Kidney epithelial cell (primary cell): Measurements from ENCODE around the gene BTBD9. TPM values are rescaled to one million over a fixed set of nuclear protein-coding genes. Genes with fewer than 3 reads are reported as not detected.

Source experiments
- DNase-seq: peaks from one replicate; pipeline ENCODE4 v3.0.0-alpha.2; 2010; ENCODE audit warnings: low read depth
- H3K27me3 ChIP-seq: 2 replicates; pipeline ENCODE4 v1.6.0; 2011; ENCODE audit warnings: low read length; ENCODE audit not compliant: control insufficient read depth, insufficient read depth
- H3K36me3 ChIP-seq: 2 replicates; pipeline ENCODE4 v1.5.1; 2011; ENCODE audit warnings: low read length; ENCODE audit not compliant: control insufficient read depth, insufficient read depth
- H3K4me3 ChIP-seq: 2 replicates; pipeline ENCODE4 v1.5.1; 2011; ENCODE audit warnings: low read depth, mild to moderate bottlenecking, control low read depth, low read length
- CTCF ChIP-seq: IDR thresholded peaks from 2 replicates; pipeline ENCODE4 v1.5.1; 2011; ENCODE audit warnings: mild to moderate bottlenecking, moderate library complexity, low read length, control low read depth, inconsistent platforms; ENCODE audit not compliant: insufficient read depth, poor library complexity, severe bottlenecking
- total RNA-seq: library from RNA; depleted of rRNA; stranded (reverse); fragments of >200 nt; gene quantifications from 2 replicates; pipeline ENCODE4 v1.2.3, GENCODE V29; 2015

The BTBD9 gene
- total RNA-seq, 1 donor from 2014 or later = 7.3 TPM

DNA sequence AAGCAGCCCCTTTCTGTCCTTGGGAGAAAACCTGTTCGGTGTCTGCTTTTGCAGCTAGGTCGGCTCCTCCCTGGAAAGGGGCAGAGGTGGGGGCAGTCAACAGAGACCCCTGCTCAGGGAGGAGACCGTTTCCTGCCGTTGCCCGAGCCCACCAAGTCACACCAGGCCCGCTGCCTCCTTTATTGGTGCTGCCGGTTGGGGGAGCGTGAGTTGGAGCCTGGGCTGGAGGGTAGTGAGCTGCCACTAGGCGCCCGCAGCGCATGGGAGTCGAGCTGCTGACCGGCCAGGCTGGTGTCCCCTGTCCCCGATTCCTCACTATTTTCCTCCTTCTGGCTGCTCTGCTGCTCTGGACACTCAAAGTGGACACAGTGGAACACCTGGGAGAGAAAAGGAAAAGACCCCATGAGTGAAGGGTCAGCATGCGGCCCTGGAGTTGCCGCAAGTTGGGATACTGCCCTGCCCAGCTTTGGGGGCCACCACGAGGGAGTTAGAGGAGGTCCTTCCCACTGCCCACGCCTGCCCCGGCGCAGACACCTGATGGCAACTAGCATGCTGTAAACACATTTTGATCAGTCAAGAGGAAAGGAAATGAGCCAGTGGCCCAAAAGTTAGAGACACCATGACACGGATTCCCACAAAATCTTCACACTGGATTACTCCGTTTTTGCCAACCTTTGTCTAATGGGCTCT lies 464.8 kb downstream of the BTBD9 start:
- no peak for DNase-seq
- TF ChIP-seq CTCF = no peak
- H3K4me3 ChIP-seq = no peak overlapping the region
- no peaks in the 10 kb centered on the region for H3K27me3 ChIP-seq
- H3K36me3 ChIP-seq = no peaks in the 10 kb centered on the region

DNA sequence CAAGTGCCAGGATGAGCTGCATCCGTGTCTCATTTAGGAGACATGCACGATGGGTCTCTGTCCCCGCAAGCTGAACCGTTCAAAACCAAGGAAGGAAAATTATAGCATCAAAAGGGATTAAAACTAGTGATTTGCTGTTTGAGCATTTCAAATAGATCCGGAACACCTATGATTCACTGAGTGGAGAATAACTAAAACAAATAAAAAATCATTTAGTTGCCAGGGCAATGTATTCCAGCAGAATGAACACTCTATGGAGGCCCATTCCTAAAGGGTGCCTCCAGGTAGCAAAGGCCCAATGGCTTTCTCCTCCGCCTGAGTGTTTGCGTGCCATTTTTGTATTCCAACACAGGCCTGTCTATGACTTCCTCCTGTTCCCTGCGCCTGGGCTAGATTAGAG lies 465.4 kb downstream of the BTBD9 start:
- DNase-seq = no peak
- no peaks in the 10 kb centered on the region for H3K27me3 ChIP-seq
- no peak overlapping the region for H3K4me3 ChIP-seq
- no peaks in the 10 kb centered on the region for H3K36me3 ChIP-seq
- TF ChIP-seq CTCF = no peak

GRCh38 chr6:38173909-38174308 lies 465.8 kb downstream of the BTBD9 start:
- Histone ChIP-seq H3K27me3 (no peaks in the 10 kb centered on the region), H3K36me3 (no peaks in the 10 kb centered on the region), H3K4me3 (no peak overlapping the region)
- no peak for DNase-seq
- TF ChIP-seq CTCF = no peak

- no peak for TF ChIP-seq CTCF
- no peak overlapping the region for H3K4me3 ChIP-seq
- H3K36me3 ChIP-seq = no peaks in the 10 kb centered on the region
- no peaks in the 10 kb centered on the region for H3K27me3 ChIP-seq
- no peak for DNase-seq
Measured at GRCh38 chr6:38172739-38173410, 466.9 kb downstream of the BTBD9 start.

DNA sequence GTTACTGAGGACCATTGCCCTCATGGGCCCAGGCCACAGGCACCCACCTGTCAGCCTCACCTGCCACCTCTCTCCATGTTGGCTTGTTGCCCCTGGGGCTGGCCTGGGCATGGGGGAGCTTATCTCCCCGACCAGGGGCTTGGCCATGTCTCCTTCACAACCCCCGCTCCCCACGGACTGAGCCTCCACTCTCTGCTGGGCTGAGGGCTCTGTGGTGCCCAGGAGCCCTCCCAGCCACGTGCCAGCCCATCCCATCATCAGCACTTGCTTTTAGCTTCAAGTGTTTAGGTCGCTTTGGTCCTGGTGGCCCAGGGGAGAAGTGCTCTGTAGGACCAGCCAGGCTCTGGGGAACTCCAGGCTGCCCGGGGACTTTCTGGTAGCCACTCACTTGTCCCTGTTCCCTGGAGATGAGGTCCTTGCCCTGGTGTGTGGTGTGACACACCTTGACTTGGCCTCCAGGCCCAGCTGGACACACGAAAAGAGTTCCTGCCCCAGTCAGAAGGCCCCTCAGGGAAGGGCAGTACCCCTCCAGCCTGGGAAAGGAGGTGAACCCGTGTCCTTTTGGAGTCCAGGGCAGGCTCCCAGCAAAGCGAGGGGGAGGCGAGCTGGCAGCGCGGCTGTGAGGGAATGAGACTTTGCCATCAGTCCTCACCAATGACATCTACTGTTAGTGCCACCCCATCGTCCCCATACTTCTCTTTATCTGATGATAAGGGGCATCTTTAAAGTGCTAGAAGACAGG lies 467.6 kb downstream of the BTBD9 start:
- TF ChIP-seq CTCF = no peak
- DNase-seq = no peak
- Histone ChIP-seq H3K4me3 (no peak overlapping the region), H3K27me3 (no peaks in the 10 kb centered on the region), H3K36me3 (no peaks in the 10 kb centered on the region)
